Testis (tissue), 3 donors: ENCODE measurements around the gene MLXIP. TPM values are rescaled to one million over a fixed set of nuclear protein-coding genes. Genes with fewer than 3 reads are reported as not detected.
A peak's percentile ranks its signal among the peaks of the same experiment; 100 is the strongest.

Experiments
- DNase-seq: peaks from one replicate; pipeline ENCODE4 v3.0.0-alpha.2; 2019
- H3K27ac ChIP-seq, 2 donors: fragments of 200-600 bp; sonication (generic); one replicate each; pipeline ENCODE4 v1.5.1; 2019
- H3K27me3 ChIP-seq: fragments of 200-600 bp; sonication (generic); one replicate; pipeline ENCODE4 v1.5.1; 2019
- H3K36me3 ChIP-seq: fragments of 200-600 bp; sonication (generic); one replicate; pipeline ENCODE4 v1.5.1; 2017; ENCODE audit warnings: low read depth; ENCODE audit errors: missing control alignments
- H3K4me1 ChIP-seq: fragments of 200-600 bp; sonication (generic); one replicate; pipeline ENCODE4 v1.5.1; 2019
- H3K4me3 ChIP-seq, 2 donors: fragments of 200-600 bp; sonication (generic); one replicate each; pipeline ENCODE4 v1.5.1; 2017 to 2019
- H3K9me3 ChIP-seq: fragments of 200-600 bp; sonication (generic); one replicate; pipeline ENCODE4 v1.5.1; 2017
- CTCF ChIP-seq, 3 experiments: fragments of 450-650 bp in 2 of 3; fragments of 200-600 bp in 1 of 3; sonication (generic) in 1 of 3; IDR thresholded peaks; one replicate each; pipeline ENCODE4 v1.5.1; 2016 to 2019; ENCODE audit warnings: antibody characterized with exemption in 3 of 3, mild to moderate bottlenecking in 2 of 3, moderate library complexity in 1 of 3
- POLR2A ChIP-seq: fragments of 450-650 bp; IDR thresholded peaks from one replicate; pipeline ENCODE4 v1.6.1; 2017; ENCODE audit warnings: antibody characterized with exemption, mild to moderate bottlenecking, moderate library complexity
- WGBS, 2 donors: methylation state at CpG; one replicate each; pipeline ENCODE4 v1.1.5; 2018; 5-methylcytosine and 5-hydroxymethylcytosine counted together
- intact Hi-C: fragments of 100-400 bp; cut with DNase I; formaldehyde crosslinking; loops from one replicate; pipeline ENCODE4 v1.15.1; 2023; ENCODE audit warnings: low total_unique reads
- polyA plus RNA-seq: library from polyadenylated mRNA; stranded (reverse); fragments of 350-450 nt; fragmentation: Illumina TruSeq; extraction: RNeasy Lipid Tissue Mini Kit (QIAGEN cat#74804); gene quantifications from one replicate; pipeline ENCODE4 v1.2.3, GENCODE V29; 2014; ENCODE audit warnings: low read depth, low replicate concordance; ENCODE audit not compliant: insufficient read depth
- total RNA-seq, 2 donors: library from RNA; depleted of rRNA; stranded (reverse); fragments of >200 nt; gene quantifications; one replicate each; pipeline ENCODE4 v1.2.3, GENCODE V29; 2016

MLXIP gene
- total and polyA plus RNA-seq, 3 donors from 2014 or later: 39.9 to 67.9 (median 61.2) TPM

GRCh38 chr12:122125452-122126341, 47.1 kb downstream of the MLXIP start:
- intact Hi-C loops: no loop called here

GRCh38 chr12:122126342-122126635, 47.7 kb downstream of the MLXIP start:
- DNase-seq: no peak
- no peak for TF ChIP-seq POLR2A
- no peak for TF ChIP-seq CTCF (IDR thresholded peaks at IDR 0.05)
- WGBS, 2 donors: 77 to 81% methylated on average over 7 of the region's 7 CpGs
- no peak overlapping the region for H3K4me3 ChIP-seq
- H3K36me3 ChIP-seq: no peaks in the 10 kb centered on the region
- H3K27me3 ChIP-seq: no peaks in the 10 kb centered on the region
- H3K4me1 ChIP-seq: no peaks in the 10 kb centered on the region
- H3K27ac ChIP-seq: no peak overlapping the region
- H3K9me3 ChIP-seq: no peaks in the 10 kb centered on the region
- intact Hi-C loops: no loop called here

More at GRCh38 chr12:122125452-122126341, 47.1 kb downstream of the MLXIP start:
- no peak overlapping the region for H3K4me3 ChIP-seq
- H3K36me3 ChIP-seq: no peaks in the 10 kb centered on the region
- WGBS, 2 donors: 64 to 66% methylated on average over 7 to 13 of the region's 13 CpGs
- DNase-seq: no peak
- H3K9me3 ChIP-seq: no peaks in the 10 kb centered on the region
- H3K27ac ChIP-seq: no peak overlapping the region
- no peaks in the 10 kb centered on the region for H3K4me1 ChIP-seq
- TF ChIP-seq POLR2A: no peak
- no peaks in the 10 kb centered on the region for H3K27me3 ChIP-seq

- peak; percentile 55 for DNase-seq
- no peak overlapping the region for H3K4me3 ChIP-seq
- H3K9me3 ChIP-seq: no peaks in the 10 kb centered on the region
- no peaks in the 10 kb centered on the region for H3K4me1 ChIP-seq
- TF ChIP-seq POLR2A: no peak
- TF ChIP-seq CTCF (IDR thresholded peaks at IDR 0.05): no peak
- intact Hi-C loops: no loop called here
- H3K27ac ChIP-seq: no peak overlapping the region
- no peaks in the 10 kb centered on the region for H3K27me3 ChIP-seq
- WGBS, 2 donors: 75 to 82% methylated on average over 10 to 15 of the region's 15 CpGs
- no peaks in the 10 kb centered on the region for H3K36me3 ChIP-seq
Observed at GRCh38 chr12:122126713-122127597, 48.4 kb downstream of the MLXIP start.

GRCh38 chr12:122127839-122128238, 49.3 kb downstream of the MLXIP start:
- Histone ChIP-seq H3K9me3 (no peaks in the 10 kb centered on the region), H3K4me3 (no peak overlapping the region), H3K36me3 (no peaks in the 10 kb centered on the region), H3K27ac (no peak overlapping the region), H3K27me3 (no peaks in the 10 kb centered on the region), H3K4me1 (no peaks in the 10 kb centered on the region)
- intact Hi-C loops: no loop called here
- no peak for DNase-seq
- 86 to 100% methylated on average over 2 to 13 of the region's 13 CpGs for WGBS, 2 donors
- TF ChIP-seq CTCF (IDR thresholded peaks at IDR 0.05) (no peak), POLR2A (no peak)

GRCh38 chr12:122128481-122128880, 49.9 kb downstream of the MLXIP start:
- 67 to 82% methylated on average over 4 to 5 of the region's 5 CpGs for WGBS, 2 donors
- intact Hi-C loops: no loop called here
- no peak for DNase-seq
- Histone ChIP-seq H3K4me1 (no peaks in the 10 kb centered on the region), H3K27me3 (no peaks in the 10 kb centered on the region), H3K9me3 (no peaks in the 10 kb centered on the region), H3K27ac (no peak overlapping the region), H3K36me3 (no peaks in the 10 kb centered on the region), H3K4me3 (no peak overlapping the region)
- no peak for TF ChIP-seq POLR2A
- TF ChIP-seq CTCF (IDR thresholded peaks at IDR 0.05): no peak
